Measurements from ENCODE around the gene CCR4. TPM values are rescaled to one million over a fixed set of nuclear protein-coding genes. Genes with fewer than 3 reads are reported as not detected.
A peak's percentile ranks its signal among the peaks of the same experiment; 100 is the strongest.

CCR4 gene
- total and polyA plus RNA-seq, 2 of the 13 experiments (the other 11 are each of a cell fraction or from before 2014, with no cell fraction given): 0.04 to 0.05 TPM

DNA sequence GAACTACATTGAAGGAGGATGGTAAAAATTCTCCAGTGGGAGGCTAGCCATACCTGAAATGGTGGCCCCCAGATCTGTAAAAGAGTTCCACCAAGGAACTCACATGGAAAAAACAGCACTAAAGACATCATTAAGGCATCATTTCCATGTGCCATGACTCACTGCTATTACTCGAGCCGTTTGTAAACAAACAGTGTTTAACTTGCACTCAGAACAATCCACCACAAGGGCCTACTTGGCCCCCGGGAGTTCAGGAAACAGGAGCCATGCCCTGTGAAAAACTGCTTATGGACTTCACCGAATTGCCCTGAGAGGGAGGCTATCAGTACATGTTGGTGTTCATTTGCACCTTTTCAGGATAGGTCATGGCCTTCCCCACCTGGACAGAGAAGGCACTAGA lies 18.2 kb downstream of the CCR4 start:
- 0% methylated on average over 4 of the region's 4 CpGs for WGBS (ENCODE audit: low lambda C conversion rate)
- H3K4me2 ChIP-seq (ENCODE audit: low read depth, low read length): peak overlapping the region; percentile 73
- no TSS peak for BruUV-seq (replicated peaks)
- no peak overlapping the region for H3K9ac ChIP-seq (ENCODE audit: insufficient read depth, low read depth, low read length)
- FAIRE-seq (no peak), ATAC-seq (peak; percentile 74), DNase-seq (ENCODE audit: low spot score) (peak; percentile 59)
- peaks cover 0 to 4% of the 10 kb centered on the region in 2 experiments; a peak in 3 of 5 replicates for H3K27me3 ChIP-seq (ENCODE audit: control insufficient read depth in 1 of 2, insufficient read depth in 2 of 2, low read length in 2 of 2)
- no peak overlapping the region for H2AFZ ChIP-seq (ENCODE audit: low read length)
- H3K27ac ChIP-seq (ENCODE audit: extremely low read length, insufficient read depth, low read length): no peak overlapping the region
- no peaks in the 10 kb centered on the region for H4K20me1 ChIP-seq (ENCODE audit: insufficient read depth, low read length)
- no peaks in the 10 kb centered on the region for H3K36me3 ChIP-seq (replicated peaks in 1 of 2; ENCODE audit: control insufficient read depth in 1 of 2, insufficient read depth in 2 of 2, low read length in 2 of 2)
- peaks cover 21% of the 10 kb centered on the region for H3K9me3 ChIP-seq (ENCODE audit: low read length)
- POLR2A ChIA-PET: no interaction called here
- in situ Hi-C loops (cut with HindIII; ENCODE audit: extremely low pct_ligation_motif_present, low pct_unique_long_range_greater_than_20kb): loop anchor here (25.0 kb wide), 1 partner anchor 393 kb away; no protein-coding TSS in a partner anchor
- intact Hi-C loops (cut with micrococcal nuclease; ENCODE audit: unreplicated experiment): no loop called here
- CTCF ChIA-PET (ENCODE audit: low intra/inter-chr PET ratio, low total read pairs): no interaction called here
- peak overlapping the region in 1 of 3 experiments; percentile 41; a peak in 1 of 6 replicates for H3K4me3 ChIP-seq (replicated peaks in 1 of 3; ENCODE audit: insufficient read depth in 1 of 3, low read depth in 2 of 3, low read length in 3 of 3)
- no peaks in the 10 kb centered on the region for H3K79me2 ChIP-seq (ENCODE audit: insufficient read depth, low read length)
- peaks cover 30% of the 10 kb centered on the region for H3K4me1 ChIP-seq (ENCODE audit: insufficient read depth, low read length)
- TF ChIP-seq ZNF337 (CRISPR knock-in tag; IDR thresholded peaks at IDR 0.05; ENCODE audit: borderline replicate concordance, low read depth) (no peak), TBX3 (IDR thresholded peaks at IDR 0.05; ENCODE audit: borderline replicate concordance) (no peak; the same call in 1 of the 2 replicates), SATB2 (CRISPR knock-in tag; IDR thresholded peaks at IDR 0.05) (no peak), FOSL1 (CRISPR knock-in tag; IDR thresholded peaks at IDR 0.05; ENCODE audit: borderline replicate concordance) (peak; percentile 40; the same call in 1 of the 2 replicates), RFX1 (IDR thresholded peaks at IDR 0.05) (no peak), ZNF30 (CRISPR knock-in tag; IDR thresholded peaks at IDR 0.05) (no peak), EP300 (IDR thresholded peaks at IDR 0.05; ENCODE audit: low read depth in 2 of 2, low read length in 2 of 2) (peak in 1 of 2 experiments; percentile 24; a peak in 1 of 4 replicates), EP300 (CRISPR knock-in tag; IDR thresholded peaks at IDR 0.05; ENCODE audit: borderline replicate concordance) (no peak), MTF1 (CRISPR knock-in tag; IDR thresholded peaks at IDR 0.05) (no peak), RAD51 (IDR thresholded peaks at IDR 0.05; ENCODE audit: borderline replicate concordance) (no peak), ZNF24 (IDR thresholded peaks at IDR 0.05) (no peak), CAMTA2 (CRISPR knock-in tag; IDR thresholded peaks at IDR 0.05; ENCODE audit: borderline replicate concordance) (no peak), ZFP90 (CRISPR knock-in tag; IDR thresholded peaks at IDR 0.05; ENCODE audit: borderline replicate concordance) (no peak), ZNF329 (CRISPR knock-in tag; IDR thresholded peaks at IDR 0.05; ENCODE audit: low read depth) (no peak), FOXK2 (IDR thresholded peaks at IDR 0.05) (no peak), TMF1 (CRISPR knock-in tag; IDR thresholded peaks at IDR 0.05; ENCODE audit: low read depth) (no peak), KLF13 (CRISPR knock-in tag; IDR thresholded peaks at IDR 0.05) (no peak), ARHGAP35 (CRISPR knock-in tag; IDR thresholded peaks at IDR 0.05; ENCODE audit: borderline replicate concordance) (no peak), ZSCAN9 (CRISPR knock-in tag; IDR thresholded peaks at IDR 0.05; ENCODE audit: borderline replicate concordance) (no peak), ARNTL (CRISPR knock-in tag; IDR thresholded peaks at IDR 0.05) (no peak)
- TF ChIP-seq, protein P1, sequence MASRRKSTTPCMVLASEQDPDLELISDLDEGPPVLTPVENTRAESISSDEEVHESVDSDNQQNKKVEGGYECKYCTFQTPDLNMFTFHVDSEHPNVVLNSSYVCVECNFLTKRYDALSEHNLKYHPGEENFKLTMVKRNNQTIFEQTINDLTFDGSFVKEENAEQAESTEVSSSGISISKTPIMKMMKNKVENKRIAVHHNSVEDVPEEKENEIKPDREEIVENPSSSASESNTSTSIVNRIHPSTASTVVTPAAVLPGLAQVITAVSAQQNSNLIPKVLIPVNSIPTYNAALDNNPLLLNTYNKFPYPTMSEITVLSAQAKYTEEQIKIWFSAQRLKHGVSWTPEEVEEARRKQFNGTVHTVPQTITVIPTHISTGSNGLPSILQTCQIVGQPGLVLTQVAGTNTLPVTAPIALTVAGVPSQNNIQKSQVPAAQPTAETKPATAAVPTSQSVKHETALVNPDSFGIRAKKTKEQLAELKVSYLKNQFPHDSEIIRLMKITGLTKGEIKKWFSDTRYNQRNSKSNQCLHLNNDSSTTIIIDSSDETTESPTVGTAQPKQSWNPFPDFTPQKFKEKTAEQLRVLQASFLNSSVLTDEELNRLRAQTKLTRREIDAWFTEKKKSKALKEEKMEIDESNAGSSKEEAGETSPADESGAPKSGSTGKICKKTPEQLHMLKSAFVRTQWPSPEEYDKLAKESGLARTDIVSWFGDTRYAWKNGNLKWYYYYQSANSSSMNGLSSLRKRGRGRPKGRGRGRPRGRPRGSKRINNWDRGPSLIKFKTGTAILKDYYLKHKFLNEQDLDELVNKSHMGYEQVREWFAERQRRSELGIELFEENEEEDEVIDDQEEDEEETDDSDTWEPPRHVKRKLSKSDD (CRISPR knock-in tag; IDR thresholded peaks at IDR 0.05; ENCODE audit: low read depth): no peak
- TF ChIP-seq, protein P2, sequence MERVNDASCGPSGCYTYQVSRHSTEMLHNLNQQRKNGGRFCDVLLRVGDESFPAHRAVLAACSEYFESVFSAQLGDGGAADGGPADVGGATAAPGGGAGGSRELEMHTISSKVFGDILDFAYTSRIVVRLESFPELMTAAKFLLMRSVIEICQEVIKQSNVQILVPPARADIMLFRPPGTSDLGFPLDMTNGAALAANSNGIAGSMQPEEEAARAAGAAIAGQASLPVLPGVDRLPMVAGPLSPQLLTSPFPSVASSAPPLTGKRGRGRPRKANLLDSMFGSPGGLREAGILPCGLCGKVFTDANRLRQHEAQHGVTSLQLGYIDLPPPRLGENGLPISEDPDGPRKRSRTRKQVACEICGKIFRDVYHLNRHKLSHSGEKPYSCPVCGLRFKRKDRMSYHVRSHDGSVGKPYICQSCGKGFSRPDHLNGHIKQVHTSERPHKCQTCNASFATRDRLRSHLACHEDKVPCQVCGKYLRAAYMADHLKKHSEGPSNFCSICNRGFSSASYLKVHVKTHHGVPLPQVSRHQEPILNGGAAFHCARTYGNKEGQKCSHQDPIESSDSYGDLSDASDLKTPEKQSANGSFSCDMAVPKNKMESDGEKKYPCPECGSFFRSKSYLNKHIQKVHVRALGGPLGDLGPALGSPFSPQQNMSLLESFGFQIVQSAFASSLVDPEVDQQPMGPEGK (CRISPR knock-in tag; IDR thresholded peaks at IDR 0.05): 0 out of 2 replicates have a peak, but pooled peaks have one; percentile 35

Measured in HepG2 (cell line).